GM12872 (cell line): ENCODE data around the gene DTNA.

Experiments
- CTCF ChIP-seq: IDR thresholded peaks from 3 replicates; pipeline ENCODE4 v1.5.1; 2011; ENCODE audit warnings: low read depth, mild to moderate bottlenecking, low read length, moderate library complexity; ENCODE audit not compliant: insufficient read depth

Gene DTNA

GRCh38 chr18:34926683-34927082 lies 216.6 kb downstream of the DTNA start:
- TF ChIP-seq CTCF: no peak

- no peak for TF ChIP-seq CTCF
These were observed 218.1 kb downstream of the DTNA start for GRCh38 chr18:34928088-34928753.

GRCh38 chr18:34928754-34929335 lies 218.7 kb downstream of the DTNA start:
- no peak for TF ChIP-seq CTCF

GRCh38 chr18:34929336-34929780 lies 219.3 kb downstream of the DTNA start:
- no peak for TF ChIP-seq CTCF

GRCh38 chr18:34932363-34932762 lies 222.3 kb downstream of the DTNA start:
- TF ChIP-seq CTCF: no peak

- no peak for TF ChIP-seq CTCF
These were observed 222.8 kb downstream of the DTNA start for GRCh38 chr18:34932792-34933466.

GRCh38 chr18:34933909-34934661 lies 224.0 kb downstream of the DTNA start:
- no peak for TF ChIP-seq CTCF
